Esophagus squamous epithelium (tissue), 4 donors: Measurements from ENCODE around the gene SETDB2.

Experiments
- CTCF ChIP-seq, 6 experiments: fragments of 450-650 bp in 4 of 6; fragments of 200-600 bp in 2 of 6; sonication (generic) in 2 of 6; IDR thresholded peaks; one replicate each; pipeline ENCODE4 v1.5.1; 2016 to 2019; ENCODE audit warnings: antibody characterized with exemption in 6 of 6, mild to moderate bottlenecking in 4 of 6, moderate library complexity in 4 of 6
- POLR2A ChIP-seq, 4 donors: fragments of 450-650 bp; IDR thresholded peaks; one replicate each; pipeline ENCODE4 v1.6.1; 2017; ENCODE audit warnings: antibody characterized with exemption in 4 of 4, mild to moderate bottlenecking in 4 of 4, moderate library complexity in 3 of 4

GRCh38 chr13:49452725-49453457, 8.8 kb downstream of the SETDB2 start:
- TF ChIP-seq POLR2A (IDR thresholded peaks at IDR 0.05) (no peak), CTCF (IDR thresholded peaks at IDR 0.05) (no peak)
